Neuron (in vitro differentiated cells): ENCODE data around the gene TTYH3.

Source experiments
- H2AFZ ChIP-seq: one replicate; pipeline ENCODE4 v1.6.1; 2013; ENCODE audit warnings: low read depth, mild to moderate bottlenecking, inconsistent platforms, low read length, moderate library complexity
- H3K27me3 ChIP-seq: one replicate; pipeline ENCODE4 v1.6.1; 2013; ENCODE audit warnings: low read length; ENCODE audit not compliant: insufficient read depth
- H3K36me3 ChIP-seq: one replicate; pipeline ENCODE4 v1.6.1; 2013; ENCODE audit warnings: low read length; ENCODE audit not compliant: insufficient read depth
- H3K4me1 ChIP-seq: one replicate; pipeline ENCODE4 v1.6.1; 2013; ENCODE audit warnings: low read length; ENCODE audit not compliant: insufficient read depth
- H3K4me3 ChIP-seq: 2 replicates; pipeline ENCODE4 v1.5.1; 2013; ENCODE audit warnings: mild to moderate bottlenecking, low read length, moderate library complexity
- H3K9me3 ChIP-seq: one replicate; pipeline ENCODE4 v1.6.1; 2013; ENCODE audit warnings: low read length

Gene TTYH3

DNA sequence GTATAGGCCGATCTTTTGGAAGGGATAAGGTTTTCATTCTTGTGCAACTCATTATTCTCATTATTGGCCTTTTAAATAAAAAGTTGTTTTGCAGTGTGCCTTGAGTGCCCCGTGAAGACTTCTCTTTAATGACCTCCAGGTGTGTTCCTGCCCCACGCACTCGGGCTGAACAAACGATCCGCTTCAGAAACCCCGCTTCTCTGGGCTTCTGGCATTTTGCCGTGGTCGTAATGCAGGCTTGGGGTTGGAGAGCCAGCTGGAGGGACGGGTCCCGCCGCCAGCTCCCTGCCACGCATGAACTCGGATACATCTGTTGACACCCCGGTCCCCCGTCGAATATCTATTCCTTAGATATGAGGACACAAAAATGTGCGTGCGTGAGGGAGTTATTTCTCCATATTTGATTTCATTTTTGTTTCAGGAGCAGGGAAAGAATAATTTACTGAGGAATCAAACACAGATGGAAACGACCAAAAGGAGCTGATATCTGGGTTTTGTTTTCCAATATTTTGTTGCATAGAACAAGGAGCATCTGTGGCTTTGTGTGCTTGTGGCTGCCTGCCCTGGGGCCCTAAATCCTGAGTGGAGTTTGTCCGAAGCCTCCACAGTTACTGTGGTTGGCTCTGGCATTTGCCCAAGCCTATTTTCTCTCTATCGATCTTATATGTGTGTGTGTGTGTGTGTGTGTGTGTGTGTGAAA is 17.0 kb upstream of the TTYH3 start:
- Histone ChIP-seq H3K4me3 (no peak overlapping the region), H3K4me1 (peaks cover 20% of the 10 kb centered on the region), H3K36me3 (no peaks in the 10 kb centered on the region), H2AFZ (no peak overlapping the region), H3K9me3 (no peaks in the 10 kb centered on the region), H3K27me3 (no peaks in the 10 kb centered on the region)

DNA sequence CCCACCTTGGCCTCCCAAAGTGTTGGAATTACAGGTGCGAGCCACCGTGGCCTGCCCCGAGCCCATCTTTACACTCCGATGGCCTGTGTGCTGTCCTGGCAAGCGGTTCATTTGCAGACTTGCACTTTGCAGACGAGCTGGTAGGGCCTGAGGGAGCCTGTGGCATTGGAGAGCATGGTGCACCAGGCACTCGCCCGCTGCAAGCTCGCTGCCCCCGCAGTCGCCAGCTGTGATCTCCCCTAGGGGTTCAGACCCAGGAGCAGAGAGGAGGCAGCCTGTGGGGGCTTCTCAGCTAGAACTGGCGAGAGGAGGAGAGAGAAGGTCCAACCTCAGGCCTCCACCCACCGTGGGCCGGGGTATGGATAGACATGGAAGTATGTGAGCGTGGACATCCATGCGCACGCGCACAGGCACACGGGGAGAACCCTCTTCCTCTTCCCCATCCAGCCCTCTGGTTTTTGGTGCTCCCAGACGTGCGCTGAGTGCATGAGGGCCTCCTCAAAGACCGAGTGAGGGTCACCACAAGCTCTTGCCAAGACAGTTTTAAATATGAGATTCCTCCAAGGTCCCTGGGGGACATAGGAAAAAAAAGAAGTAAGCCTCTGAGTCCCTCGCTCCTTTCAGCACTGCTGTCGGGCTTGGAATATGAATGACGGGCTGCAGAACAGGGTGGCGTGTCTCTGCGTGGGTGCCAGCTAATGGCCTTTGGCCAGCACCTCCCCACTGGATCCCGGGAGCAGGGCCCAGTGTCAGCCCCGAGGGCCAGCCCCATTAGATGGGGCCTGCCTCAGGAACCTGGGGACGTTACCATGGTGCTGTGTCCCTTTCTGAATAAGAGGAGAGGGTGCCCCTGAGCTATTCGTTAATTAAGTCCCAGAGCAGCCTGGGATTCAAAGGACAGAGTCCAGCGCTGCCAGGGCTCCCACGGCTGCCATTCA is 15.1 kb upstream of the TTYH3 start:
- H2AFZ ChIP-seq, result no peak overlapping the region
- H3K27me3 ChIP-seq, result no peaks in the 10 kb centered on the region
- peaks cover 27% of the 10 kb centered on the region for H3K4me1 ChIP-seq
- no peaks in the 10 kb centered on the region for H3K9me3 ChIP-seq
- no peaks in the 10 kb centered on the region for H3K36me3 ChIP-seq
- H3K4me3 ChIP-seq, result no peak overlapping the region

DNA sequence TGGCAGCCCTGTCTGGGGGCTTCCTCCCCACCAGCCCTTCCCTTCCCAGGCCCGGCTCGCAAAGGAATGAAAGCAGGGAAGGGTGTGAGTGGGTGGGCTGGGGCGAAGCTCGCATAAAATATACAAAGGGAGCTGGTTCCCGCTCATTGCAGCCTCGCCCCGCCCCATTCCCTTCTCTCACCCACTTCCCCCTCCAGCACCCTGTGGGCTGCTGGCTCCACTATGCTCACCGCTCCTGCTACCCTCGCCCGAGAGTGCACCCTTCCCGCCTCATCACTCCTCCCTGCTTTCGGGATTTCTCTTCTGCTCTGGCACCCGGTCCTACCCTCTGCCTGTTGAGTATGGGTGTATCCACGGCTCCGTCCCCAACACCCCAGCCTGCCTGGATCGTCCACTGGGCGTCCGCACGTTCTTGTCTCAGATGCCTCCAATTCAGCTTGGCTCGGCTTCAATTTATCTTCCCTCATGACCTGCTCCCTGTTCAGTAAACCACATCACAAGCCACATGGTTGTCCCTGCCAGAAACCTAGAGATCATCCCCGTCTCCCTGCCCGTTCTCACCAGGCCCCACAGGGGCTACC is 14.4 kb upstream of the TTYH3 start:
- Histone ChIP-seq H3K4me1 (peaks cover 34% of the 10 kb centered on the region), H3K9me3 (no peaks in the 10 kb centered on the region), H3K36me3 (no peaks in the 10 kb centered on the region), H2AFZ (no peak overlapping the region), H3K4me3 (no peak overlapping the region), H3K27me3 (no peaks in the 10 kb centered on the region)

DNA sequence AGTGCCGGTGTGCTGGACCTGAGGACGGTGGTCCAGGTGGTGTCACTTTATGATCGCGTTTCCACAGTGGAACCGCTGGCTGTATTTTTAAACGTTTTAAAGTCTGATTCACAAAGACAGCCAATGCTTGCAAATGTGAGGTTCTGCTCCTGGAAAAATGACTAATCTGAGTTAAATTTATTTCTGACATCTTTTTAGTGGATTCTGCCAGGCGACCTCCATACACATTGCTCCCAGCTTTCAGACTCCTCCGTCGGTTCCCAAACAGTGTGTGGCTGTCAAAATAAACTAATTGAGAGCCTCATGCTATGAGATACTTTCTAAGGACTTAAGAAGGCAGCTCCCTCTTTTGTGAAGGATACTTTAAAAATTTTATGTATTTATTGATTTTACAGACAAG is 12.7 kb upstream of the TTYH3 start:
- no peaks in the 10 kb centered on the region for H3K9me3 ChIP-seq
- H3K36me3 ChIP-seq, result no peaks in the 10 kb centered on the region
- H3K27me3 ChIP-seq, result no peaks in the 10 kb centered on the region
- peaks cover 46% of the 10 kb centered on the region for H3K4me1 ChIP-seq
- H3K4me3 ChIP-seq, result no peak overlapping the region
- H2AFZ ChIP-seq, result no peak overlapping the region

DNA sequence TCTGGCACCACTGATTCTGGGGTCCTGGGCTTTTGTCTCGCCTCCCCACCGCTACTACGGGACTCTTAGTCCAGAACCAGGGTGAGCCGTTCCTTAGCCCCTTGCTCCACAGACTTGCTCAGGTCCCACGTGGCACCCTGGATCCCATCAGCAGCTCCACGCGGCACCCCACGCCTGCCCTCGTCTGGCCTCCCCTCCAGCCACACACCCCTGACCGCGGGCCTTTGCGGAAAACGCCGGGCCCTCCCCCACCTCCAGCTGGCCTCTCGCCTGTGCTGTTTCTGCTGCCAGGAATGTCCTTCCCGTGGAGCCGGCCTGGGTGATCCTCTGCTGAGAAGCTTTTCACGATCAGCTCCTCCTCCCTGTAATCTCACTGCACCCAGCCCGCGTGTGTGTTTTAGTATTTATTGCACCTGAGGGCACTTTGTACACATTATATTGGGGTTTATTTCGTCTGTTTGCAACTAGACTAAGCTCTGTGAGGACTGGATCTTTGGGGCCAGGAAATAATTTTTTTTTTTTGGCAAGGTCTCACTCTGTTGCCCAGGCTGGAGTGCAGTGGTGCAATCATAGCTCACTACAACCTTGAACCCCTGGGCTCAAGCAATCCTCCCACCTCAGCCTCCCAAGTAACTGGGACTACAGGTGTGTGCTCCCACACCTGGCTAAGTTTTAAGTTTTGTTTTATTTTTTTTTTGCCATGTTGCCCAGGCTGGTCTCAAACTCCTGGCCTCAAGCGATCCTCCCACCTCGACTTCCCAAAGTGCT is 10.5 kb upstream of the TTYH3 start:
- H3K27me3 ChIP-seq, result no peaks in the 10 kb centered on the region
- no peak overlapping the region for H2AFZ ChIP-seq
- H3K36me3 ChIP-seq, result no peaks in the 10 kb centered on the region
- H3K9me3 ChIP-seq, result peaks cover 1% of the 10 kb centered on the region
- H3K4me3 ChIP-seq, result no peak overlapping the region
- peaks cover 46% of the 10 kb centered on the region for H3K4me1 ChIP-seq

DNA sequence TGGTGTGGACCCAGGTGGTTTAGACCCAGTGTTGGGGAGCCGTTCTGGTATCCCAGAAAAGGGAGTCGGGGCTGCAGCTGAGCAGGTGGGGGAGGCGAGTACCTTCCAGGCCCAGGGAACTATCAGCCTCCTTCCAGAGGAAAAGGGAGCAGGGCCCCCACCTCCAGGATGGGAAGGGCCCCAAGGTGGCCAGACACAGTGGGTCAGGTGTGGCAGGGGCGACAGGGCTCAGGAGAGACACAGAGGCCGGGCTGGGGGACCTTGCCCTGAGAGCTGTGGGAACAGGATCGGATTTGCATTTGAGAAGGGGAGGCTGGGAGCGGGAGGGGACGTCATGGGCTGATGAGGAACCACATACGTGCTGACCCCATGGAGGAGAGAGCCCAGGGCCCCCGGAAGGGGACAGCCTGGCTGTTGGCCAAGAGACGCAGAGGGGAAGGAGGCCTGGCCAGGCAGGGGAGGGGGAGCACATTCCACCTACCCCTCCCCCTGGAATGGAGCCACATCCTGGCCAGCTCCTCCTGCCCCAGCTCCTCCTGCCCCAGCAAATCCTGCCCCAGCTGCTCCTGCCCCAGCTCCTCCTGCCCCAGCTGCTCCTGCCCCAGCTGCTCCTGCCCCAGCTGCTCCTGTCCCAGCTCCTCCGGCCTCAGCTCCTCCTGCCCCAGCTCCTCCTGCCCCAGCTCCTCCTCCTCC is 9.7 kb upstream of the TTYH3 start:
- no peak overlapping the region for H2AFZ ChIP-seq
- H3K4me3 ChIP-seq, result no peak overlapping the region
- peaks cover 5% of the 10 kb centered on the region for H3K9me3 ChIP-seq
- H3K4me1 ChIP-seq, result peaks cover 37% of the 10 kb centered on the region
- H3K36me3 ChIP-seq, result no peaks in the 10 kb centered on the region
- H3K27me3 ChIP-seq, result no peaks in the 10 kb centered on the region

DNA sequence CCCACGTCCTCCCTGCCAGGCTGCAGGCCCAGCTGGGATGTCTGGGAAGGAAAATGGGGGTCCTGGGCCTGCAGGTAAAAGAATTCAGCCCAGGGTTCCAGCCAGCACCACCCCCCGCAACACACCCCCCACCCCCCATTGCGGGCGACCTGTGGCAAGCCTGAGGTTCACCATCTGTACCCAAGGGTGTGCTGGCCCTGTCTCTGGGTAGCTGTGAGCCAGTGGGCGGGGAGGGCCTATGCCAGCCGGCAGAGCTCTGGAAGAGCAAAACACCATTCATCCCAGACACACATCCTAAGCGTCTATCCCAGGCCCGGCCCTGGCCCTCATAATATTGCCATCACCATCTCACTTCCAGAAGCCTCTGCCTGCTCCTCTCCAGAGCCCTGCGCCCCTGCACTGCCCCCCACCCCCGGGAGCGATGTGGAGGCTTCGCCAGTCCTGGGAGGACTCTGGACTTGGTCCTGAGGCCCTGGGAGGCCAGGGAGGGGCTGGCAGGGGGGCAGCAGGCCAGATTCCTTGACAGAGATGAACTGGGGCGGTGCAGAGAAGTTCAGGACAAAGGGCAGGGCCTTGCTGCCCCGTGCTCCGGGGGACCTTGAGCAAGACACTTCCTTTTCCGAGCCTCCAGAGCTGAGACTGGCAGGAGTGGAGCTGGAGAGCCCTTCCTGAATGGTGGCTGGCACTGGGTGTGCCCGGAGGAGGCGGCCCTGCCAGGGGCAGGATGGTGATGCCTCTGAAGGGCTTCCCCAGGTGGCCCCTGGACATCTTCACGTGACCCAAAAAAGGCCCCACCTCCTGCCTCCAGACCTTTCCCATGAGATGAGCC is 8.7 kb upstream of the TTYH3 start:
- Histone ChIP-seq H3K36me3 (no peaks in the 10 kb centered on the region), H3K4me3 (no peak overlapping the region), H3K27me3 (no peaks in the 10 kb centered on the region), H2AFZ (no peak overlapping the region), H3K9me3 (peaks cover 5% of the 10 kb centered on the region), H3K4me1 (peaks cover 27% of the 10 kb centered on the region)

DNA sequence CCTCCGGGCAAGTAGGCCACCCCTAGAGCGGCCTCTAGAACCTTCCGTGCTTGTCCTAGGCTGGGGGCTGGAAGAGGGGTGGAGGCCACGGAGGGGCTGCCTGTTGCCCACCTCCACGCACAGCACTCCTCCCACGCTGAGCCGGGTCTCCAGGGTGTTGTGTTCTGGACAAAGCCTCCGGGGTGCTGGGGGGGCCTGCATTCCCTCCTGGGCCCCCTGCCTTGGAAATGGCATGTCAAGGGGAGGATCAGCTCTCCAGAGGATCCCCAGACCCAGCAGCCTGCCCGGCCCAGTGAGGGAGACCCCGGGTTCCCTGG is 8.1 kb upstream of the TTYH3 start:
- H3K4me3 ChIP-seq, result no peak overlapping the region
- no peaks in the 10 kb centered on the region for H3K36me3 ChIP-seq
- H3K4me1 ChIP-seq, result peaks cover 26% of the 10 kb centered on the region
- H3K27me3 ChIP-seq, result no peaks in the 10 kb centered on the region
- H2AFZ ChIP-seq, result no peak overlapping the region
- peaks cover 5% of the 10 kb centered on the region for H3K9me3 ChIP-seq

DNA sequence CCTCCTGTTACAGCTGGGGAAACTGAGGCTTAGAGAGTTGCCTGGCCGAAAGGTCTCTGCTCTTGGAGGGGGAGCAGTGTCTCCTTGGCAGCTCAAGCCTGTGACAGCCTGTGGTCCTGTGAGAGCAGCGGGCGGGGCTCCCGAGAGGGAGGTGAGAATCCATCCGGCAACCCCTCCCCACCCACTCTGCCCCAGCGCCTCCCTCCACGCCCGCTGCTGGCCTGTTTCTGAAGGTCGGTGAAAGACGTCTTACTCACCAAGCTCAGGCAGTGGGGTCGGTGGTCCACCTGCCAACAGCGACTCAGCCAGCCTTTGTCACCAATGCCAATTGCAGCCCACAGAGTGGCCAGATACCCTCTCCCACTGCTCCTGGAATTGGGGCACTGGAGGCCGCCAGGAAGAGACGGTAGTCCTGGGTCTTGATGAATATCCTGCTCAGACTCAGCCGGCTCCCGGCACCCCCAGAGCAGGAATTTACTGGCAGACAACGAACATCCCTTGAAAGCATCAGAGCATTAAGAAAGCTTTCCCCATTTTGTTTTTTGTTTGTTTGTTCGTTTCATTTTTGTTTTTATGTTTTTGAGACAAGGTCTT is 7.4 kb upstream of the TTYH3 start:
- no peak overlapping the region for H2AFZ ChIP-seq

DNA sequence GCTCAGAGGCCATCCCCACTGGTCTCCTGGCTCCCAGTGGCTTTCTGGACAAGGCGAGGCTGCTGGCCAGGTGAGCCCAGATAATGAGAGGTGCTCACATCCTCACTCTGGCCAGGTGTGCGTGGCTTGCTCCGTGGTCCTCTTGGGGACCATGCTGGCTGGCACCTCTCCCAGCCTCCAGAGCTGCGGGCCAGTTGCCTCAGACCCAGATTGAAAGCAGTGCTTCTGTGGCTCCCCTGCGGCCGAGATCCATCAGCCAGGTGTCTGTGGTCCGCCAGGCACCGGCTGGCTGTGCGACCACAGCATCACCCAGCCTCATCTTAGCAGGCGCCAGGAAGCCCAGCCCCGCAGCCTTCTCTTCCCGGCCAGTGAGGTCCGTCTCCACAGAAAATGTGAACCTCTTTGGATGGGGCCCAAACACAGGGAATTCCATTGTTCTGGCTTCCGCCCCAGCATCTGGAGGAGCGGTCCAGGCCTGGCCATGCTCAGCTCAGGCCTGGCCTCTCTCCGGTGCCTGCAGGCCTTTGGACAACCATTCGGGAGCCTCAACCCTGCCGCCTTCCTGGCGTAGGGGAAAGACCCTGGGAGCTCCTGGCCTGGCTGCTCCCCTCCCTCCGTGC is 5.2 kb upstream of the TTYH3 start:
- no peak overlapping the region for H3K4me3 ChIP-seq

More for the DNA sequence above, 7.4 kb upstream of the TTYH3 start:
- no peaks in the 10 kb centered on the region for H3K36me3 ChIP-seq
- H3K27me3 ChIP-seq, result no peaks in the 10 kb centered on the region
- H3K9me3 ChIP-seq, result peaks cover 5% of the 10 kb centered on the region
- no peak overlapping the region for H3K4me3 ChIP-seq
- peaks cover 26% of the 10 kb centered on the region for H3K4me1 ChIP-seq

DNA sequence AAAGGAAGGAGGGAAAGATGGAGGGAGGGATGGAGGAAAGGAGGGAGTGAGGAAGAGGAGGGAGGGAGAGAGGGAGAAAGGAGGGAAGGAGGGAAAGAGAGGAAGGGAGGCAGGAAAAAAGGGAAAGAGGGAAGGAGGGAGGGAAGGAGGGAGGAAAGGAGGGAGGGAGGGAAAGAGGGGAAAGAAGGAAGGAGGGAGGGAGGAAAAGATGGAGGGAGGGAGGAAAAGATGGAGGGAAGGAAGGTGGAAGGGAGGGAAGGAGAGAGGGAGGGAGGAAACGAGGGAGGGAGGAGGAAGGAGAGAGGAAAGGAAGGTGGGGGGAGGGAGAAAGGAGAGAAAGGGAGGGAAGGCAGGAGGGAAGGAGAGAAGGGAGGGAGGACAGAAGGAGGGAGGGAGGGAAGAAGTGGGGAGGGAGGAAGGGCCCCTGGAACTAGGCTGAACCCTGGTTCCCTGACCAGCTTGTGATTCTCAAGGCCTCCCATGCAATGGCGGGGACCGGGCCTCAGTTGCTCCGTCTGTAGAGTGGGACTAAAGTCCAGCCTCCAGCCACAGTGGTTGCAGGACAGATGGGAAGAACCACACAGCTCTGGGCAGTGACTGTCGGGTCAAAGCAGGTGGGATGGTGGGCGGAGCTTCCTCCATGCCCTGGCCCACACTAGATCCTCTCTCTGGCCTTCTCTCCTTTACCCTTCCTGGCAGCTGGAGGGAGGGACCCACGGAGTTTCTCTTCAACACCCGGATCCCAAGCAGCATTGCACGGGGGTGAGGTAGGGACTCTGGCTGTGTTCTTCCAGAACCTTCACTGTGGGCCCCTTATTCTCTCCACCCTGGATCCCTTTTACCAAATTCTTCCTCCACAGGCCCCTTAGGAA is 4.3 kb upstream of the TTYH3 start:
- Histone ChIP-seq H3K27me3 (no peaks in the 10 kb centered on the region), H3K36me3 (no peaks in the 10 kb centered on the region), H3K4me1 (peaks cover 23% of the 10 kb centered on the region), H3K9me3 (peaks cover 5% of the 10 kb centered on the region), H2AFZ (no peak overlapping the region), H3K4me3 (no peak overlapping the region)

More for the DNA sequence above, 5.2 kb upstream of the TTYH3 start:
- Histone ChIP-seq H3K36me3 (no peaks in the 10 kb centered on the region), H2AFZ (no peak overlapping the region), H3K27me3 (no peaks in the 10 kb centered on the region), H3K4me1 (peaks cover 31% of the 10 kb centered on the region), H3K9me3 (peaks cover 5% of the 10 kb centered on the region)
